Measurements from ENCODE around the gene MYO9B.
"Not testable (repeated sequence)": the region's sequence is repeated elsewhere in the genome, so short reads cannot be mapped to it uniquely, and the experiment has no call there.

Gene MYO9B

GRCh38 chr19:17129377-17129776, 53.8 kb downstream of the MYO9B start:
- TF ChIP-seq CTCF (IDR thresholded peaks at IDR 0.05; ENCODE audit: low read depth, low read length, missing control alignments) = no peak
- no peak overlapping the region for H3K4me3 ChIP-seq (replicated peaks; ENCODE audit: low read depth, low read length)
- DNase-seq (ENCODE audit: extremely low read depth, low read depth) = no peak

- peak; percentile 98 for DNase-seq (ENCODE audit: extremely low read depth, low read depth)
- H3K4me3 ChIP-seq (replicated peaks; ENCODE audit: low read depth, low read length) = peak overlapping the region; percentile 34
- TF ChIP-seq CTCF (IDR thresholded peaks at IDR 0.05; ENCODE audit: low read depth, low read length, missing control alignments) = peak; percentile 13
Measured at GRCh38 chr19:17135001-17135853, 59.6 kb downstream of the MYO9B start.

- DNase-seq (ENCODE audit: extremely low read depth, low read depth) = no peak
- no peak for TF ChIP-seq CTCF (IDR thresholded peaks at IDR 0.05; ENCODE audit: low read depth, low read length, missing control alignments)
- H3K4me3 ChIP-seq (replicated peaks; ENCODE audit: low read depth, low read length) = peak overlapping the region; percentile 34
Measured at GRCh38 chr19:17136021-17136420, 60.4 kb downstream of the MYO9B start.

GRCh38 chr19:17136617-17137016, 61.0 kb downstream of the MYO9B start:
- no peak overlapping the region for H3K4me3 ChIP-seq (replicated peaks; ENCODE audit: low read depth, low read length)
- no peak for TF ChIP-seq CTCF (IDR thresholded peaks at IDR 0.05; ENCODE audit: low read depth, low read length, missing control alignments)
- DNase-seq (ENCODE audit: extremely low read depth, low read depth) = no peak

- no peak overlapping the region for H3K4me3 ChIP-seq (replicated peaks; ENCODE audit: low read depth, low read length)
- no peak for TF ChIP-seq CTCF (IDR thresholded peaks at IDR 0.05; ENCODE audit: low read depth, low read length, missing control alignments)
- DNase-seq (ENCODE audit: extremely low read depth, low read depth) = no peak
Measured at GRCh38 chr19:17137417-17137816, 61.8 kb downstream of the MYO9B start.

- not testable (repeated sequence) for DNase-seq (ENCODE audit: extremely low read depth, low read depth); H3K4me3 ChIP-seq (replicated peaks; ENCODE audit: low read depth, low read length)
Measured at GRCh38 chr19:17138052-17138846, 62.7 kb downstream of the MYO9B start.

- no peak for DNase-seq (ENCODE audit: extremely low read depth, low read depth)
- no peak for TF ChIP-seq CTCF (IDR thresholded peaks at IDR 0.05; ENCODE audit: low read depth, low read length, missing control alignments)
- H3K4me3 ChIP-seq (replicated peaks; ENCODE audit: low read depth, low read length) = no peak overlapping the region
Measured at GRCh38 chr19:17138937-17139598, 63.5 kb downstream of the MYO9B start.

GRCh38 chr19:17144771-17145170, 69.2 kb downstream of the MYO9B start:
- not testable (repeated sequence) for DNase-seq (ENCODE audit: extremely low read depth, low read depth); H3K4me3 ChIP-seq (replicated peaks; ENCODE audit: low read depth, low read length)
